Mucosa of stomach (tissue), 1 donor: Measurements from ENCODE around the gene C2CD3.
"Not testable (repeated sequence)": the region's sequence is repeated elsewhere in the genome, so short reads cannot be mapped to it uniquely, and the experiment has no call there.

Experiments used
- H3K27me3 ChIP-seq: one replicate; pipeline ENCODE4 v1.7.0; 2013; ENCODE audit warnings: mild to moderate bottlenecking, low read length; ENCODE audit not compliant: control insufficient read depth, insufficient read depth
- H3K36me3 ChIP-seq: one replicate; pipeline ENCODE4 v1.7.0; 2013; ENCODE audit warnings: low read length; ENCODE audit not compliant: control insufficient read depth, insufficient read depth
- H3K4me1 ChIP-seq: one replicate; pipeline ENCODE4 v1.7.0; 2013; ENCODE audit warnings: mild to moderate bottlenecking, low read length; ENCODE audit not compliant: control insufficient read depth, insufficient read depth
- H3K4me3 ChIP-seq: one replicate; pipeline ENCODE4 v1.7.0; 2013; ENCODE audit warnings: low read length
- H3K9ac ChIP-seq: one replicate; pipeline ENCODE4 v1.7.0; 2013; ENCODE audit warnings: mild to moderate bottlenecking, low read length, moderate library complexity
- H3K9me3 ChIP-seq: one replicate; pipeline ENCODE4 v1.7.0; 2013; ENCODE audit warnings: mild to moderate bottlenecking, low read length, moderate library complexity; ENCODE audit not compliant: control insufficient read depth
- donor health status: Pancreatic carcinoma.

C2CD3 gene

GRCh38 chr11:74100735-74101134 lies 70.1 kb downstream of the C2CD3 start:
- H3K9ac ChIP-seq: no peak overlapping the region
- no peaks in the 10 kb centered on the region for H3K9me3 ChIP-seq
- H3K27me3 ChIP-seq: no peaks in the 10 kb centered on the region
- H3K36me3 ChIP-seq: no peaks in the 10 kb centered on the region
- no peak overlapping the region for H3K4me3 ChIP-seq
- H3K4me1 ChIP-seq: no peaks in the 10 kb centered on the region

DNA sequence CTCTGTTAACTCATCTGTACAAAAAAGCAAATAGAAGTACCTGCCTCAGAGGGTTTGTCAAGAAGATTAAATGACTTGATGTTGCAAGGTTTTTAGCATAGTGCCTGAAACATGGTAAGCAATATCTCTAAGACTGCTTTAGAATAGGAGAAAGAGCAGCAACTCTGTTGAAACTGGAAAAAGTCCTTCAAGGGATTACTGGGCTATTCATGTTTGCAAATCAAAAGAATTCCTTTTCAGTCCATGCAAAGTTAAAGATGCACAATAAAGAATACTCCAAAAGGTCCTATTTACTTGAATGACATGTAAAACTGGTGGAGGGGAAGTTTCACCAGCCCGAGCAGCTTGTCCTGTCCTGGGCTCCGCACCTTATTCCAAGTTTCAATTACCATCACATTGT lies 70.6 kb downstream of the C2CD3 start:
- Histone ChIP-seq H3K4me1 (no peaks in the 10 kb centered on the region), H3K36me3 (no peaks in the 10 kb centered on the region)

DNA sequence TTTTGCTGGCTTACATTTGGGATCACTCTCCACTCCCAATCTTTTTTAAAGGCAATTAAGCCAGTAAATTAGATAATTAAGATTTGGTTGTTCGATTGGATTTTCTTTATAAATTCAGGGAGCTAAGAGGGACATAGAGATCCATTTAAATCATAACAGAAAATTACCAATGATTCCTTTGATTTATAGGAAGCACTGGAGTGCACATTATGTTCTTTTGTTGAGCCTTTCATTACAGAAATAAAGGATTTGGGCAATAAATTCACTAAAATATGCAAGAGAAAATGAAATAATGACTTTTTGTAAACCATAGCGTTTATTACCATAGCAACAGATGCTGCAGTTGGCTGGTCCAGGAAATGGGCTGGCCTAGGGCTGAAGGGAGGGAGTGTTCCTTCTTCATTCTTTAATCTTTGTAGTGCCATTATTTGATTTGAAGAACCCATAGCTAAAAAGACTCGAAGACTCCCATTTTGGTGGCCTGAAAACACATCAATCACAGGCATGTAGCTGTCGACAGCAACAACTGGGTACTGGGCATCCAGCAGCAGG lies 73.0 kb downstream of the C2CD3 start:
- Histone ChIP-seq H3K9ac (no peak overlapping the region), H3K27me3 (no peaks in the 10 kb centered on the region), H3K4me1 (no peaks in the 10 kb centered on the region), H3K9me3 (no peaks in the 10 kb centered on the region), H3K36me3 (peaks cover 5% of the 10 kb centered on the region), H3K4me3 (no peak overlapping the region)

More for the DNA sequence above, 70.6 kb downstream of the C2CD3 start:
- H3K27me3 ChIP-seq: no peaks in the 10 kb centered on the region
- H3K9ac ChIP-seq: no peak overlapping the region
- H3K4me3 ChIP-seq: no peak overlapping the region
- H3K9me3 ChIP-seq: no peaks in the 10 kb centered on the region

DNA sequence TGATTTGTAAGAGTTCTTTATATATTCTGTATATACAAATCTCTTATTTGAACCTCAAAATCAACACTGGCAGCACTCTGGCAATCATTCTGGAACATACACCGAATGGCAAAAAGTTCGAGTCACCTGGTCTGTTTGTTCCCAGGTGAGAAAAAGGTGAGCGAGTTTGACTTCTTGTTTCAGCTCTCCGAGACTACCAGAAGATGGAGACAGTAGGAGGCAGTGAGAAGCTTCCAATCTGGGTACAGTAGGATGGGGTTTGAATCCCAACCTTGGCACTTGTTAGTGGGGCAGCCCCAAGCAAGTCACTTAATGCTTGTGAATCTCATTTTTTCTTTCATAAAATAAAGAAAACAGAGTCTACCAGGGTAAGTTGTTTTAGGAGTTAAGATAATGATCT lies 76.4 kb downstream of the C2CD3 start:
- Histone ChIP-seq H3K9me3 (no peaks in the 10 kb centered on the region), H3K36me3 (peaks cover 11% of the 10 kb centered on the region), H3K4me1 (no peaks in the 10 kb centered on the region), H3K4me3 (no peak overlapping the region), H3K9ac (no peak overlapping the region), H3K27me3 (no peaks in the 10 kb centered on the region)

DNA sequence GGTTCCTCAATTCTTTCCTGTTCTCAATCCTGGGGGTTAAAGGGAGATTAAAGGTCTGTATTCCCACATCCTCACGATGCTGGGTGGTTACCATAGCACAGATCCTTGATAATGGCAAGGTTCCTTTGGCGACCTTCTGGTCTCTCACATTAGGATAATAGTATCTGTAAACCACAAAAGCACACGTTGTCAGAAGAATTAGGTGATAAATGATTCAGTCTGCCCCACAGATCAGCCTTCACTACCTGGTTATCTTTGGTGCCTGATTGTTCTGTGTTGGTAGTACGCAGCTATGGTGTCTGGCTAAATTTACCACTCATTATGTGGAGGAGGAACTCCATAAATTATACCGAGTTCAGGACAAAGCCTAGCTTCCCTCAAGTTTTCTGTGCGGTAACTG lies 78.4 kb downstream of the C2CD3 start:
- H3K36me3 ChIP-seq: peaks cover 11% of the 10 kb centered on the region
- H3K9ac ChIP-seq: no peak overlapping the region
- H3K27me3 ChIP-seq: no peaks in the 10 kb centered on the region
- H3K4me1 ChIP-seq: no peaks in the 10 kb centered on the region
- no peak overlapping the region for H3K4me3 ChIP-seq
- no peaks in the 10 kb centered on the region for H3K9me3 ChIP-seq

- H3K36me3 ChIP-seq: peaks cover 11% of the 10 kb centered on the region
- no peaks in the 10 kb centered on the region for H3K4me1 ChIP-seq
These were observed 79.3 kb downstream of the C2CD3 start for GRCh38 chr11:74091549-74091948.

DNA sequence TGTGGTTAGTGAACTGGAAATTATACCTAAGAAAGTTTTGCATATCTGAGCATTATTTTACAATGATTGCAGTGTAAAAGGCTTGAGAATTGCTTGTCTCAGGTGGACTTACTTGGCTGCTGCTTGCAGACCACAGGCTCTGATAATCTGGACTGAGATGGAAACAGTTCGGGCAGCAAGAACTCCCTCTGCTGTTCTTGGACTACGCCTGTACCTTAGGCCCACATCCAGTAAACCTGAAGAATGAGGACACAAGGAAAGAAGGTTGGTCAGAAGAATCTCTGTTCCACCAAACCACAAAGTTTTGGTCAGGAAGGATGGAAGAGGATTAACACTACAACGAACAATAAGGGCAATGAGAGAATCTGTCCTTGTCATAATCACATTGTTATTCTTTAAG lies 80.1 kb downstream of the C2CD3 start:
- Histone ChIP-seq H3K4me3 (no peak overlapping the region), H3K27me3 (no peaks in the 10 kb centered on the region), H3K9ac (no peak overlapping the region), H3K4me1 (no peaks in the 10 kb centered on the region), H3K36me3 (peaks cover 11% of the 10 kb centered on the region), H3K9me3 (no peaks in the 10 kb centered on the region)

More at GRCh38 chr11:74091549-74091948, 79.3 kb downstream of the C2CD3 start:
- H3K27me3 ChIP-seq: no peaks in the 10 kb centered on the region
- no peak overlapping the region for H3K9ac ChIP-seq
- H3K9me3 ChIP-seq: no peaks in the 10 kb centered on the region
- no peak overlapping the region for H3K4me3 ChIP-seq

DNA sequence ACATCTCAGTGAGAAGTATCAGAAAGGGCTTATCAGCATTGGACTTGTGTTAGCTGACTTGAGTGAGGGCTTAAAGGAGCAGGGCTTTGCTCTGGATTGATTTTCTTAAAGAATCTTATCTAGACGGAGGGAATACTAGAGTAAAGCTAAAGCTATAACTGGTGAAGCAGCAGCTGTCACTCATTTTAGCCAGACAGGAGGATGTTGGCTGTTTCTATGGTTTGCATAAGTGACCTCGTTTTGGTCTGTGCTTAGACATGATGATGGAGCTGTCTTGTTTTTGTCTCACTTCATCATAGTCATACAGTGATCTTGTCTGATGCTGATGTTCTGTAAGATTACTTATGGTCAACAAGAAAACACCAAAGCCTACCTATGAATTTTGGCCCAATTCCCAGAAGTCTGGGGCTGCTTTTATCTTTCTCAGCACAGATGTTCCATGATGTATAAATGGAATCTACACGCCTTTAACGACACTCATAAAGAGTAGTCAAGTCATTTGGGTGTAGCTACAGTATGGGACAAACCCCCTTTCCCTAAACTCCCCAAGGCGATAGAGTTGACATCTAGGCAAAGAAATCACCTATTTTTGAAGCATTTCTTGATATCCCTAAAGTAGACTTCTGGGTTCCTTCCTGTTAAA lies 84.4 kb downstream of the C2CD3 start:
- Histone ChIP-seq H3K4me3 (no peak overlapping the region), H3K9me3 (no peaks in the 10 kb centered on the region), H3K27me3 (no peaks in the 10 kb centered on the region), H3K4me1 (no peaks in the 10 kb centered on the region), H3K9ac (no peak overlapping the region), H3K36me3 (no peaks in the 10 kb centered on the region)

DNA sequence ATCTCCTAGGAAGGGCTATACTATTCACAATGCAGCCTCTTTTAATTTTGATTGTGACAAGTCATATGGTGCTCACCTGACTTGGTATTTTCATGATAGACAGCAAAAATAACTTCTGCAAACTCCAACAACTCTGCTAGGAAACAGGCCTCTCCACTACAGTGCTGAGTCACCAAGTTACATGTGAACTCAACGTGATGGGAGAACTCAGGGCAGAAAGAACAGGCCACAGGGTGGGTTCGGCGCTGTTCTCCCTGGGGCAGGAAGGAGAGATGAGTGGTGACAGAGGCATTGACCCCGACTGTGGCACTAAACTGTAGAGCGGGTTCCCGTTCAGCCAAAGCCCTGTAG lies 85.3 kb downstream of the C2CD3 start:
- no peaks in the 10 kb centered on the region for H3K4me1 ChIP-seq
- H3K9ac ChIP-seq: no peak overlapping the region
- no peaks in the 10 kb centered on the region for H3K36me3 ChIP-seq
- no peaks in the 10 kb centered on the region for H3K9me3 ChIP-seq
- H3K27me3 ChIP-seq: no peaks in the 10 kb centered on the region
- no peak overlapping the region for H3K4me3 ChIP-seq

DNA sequence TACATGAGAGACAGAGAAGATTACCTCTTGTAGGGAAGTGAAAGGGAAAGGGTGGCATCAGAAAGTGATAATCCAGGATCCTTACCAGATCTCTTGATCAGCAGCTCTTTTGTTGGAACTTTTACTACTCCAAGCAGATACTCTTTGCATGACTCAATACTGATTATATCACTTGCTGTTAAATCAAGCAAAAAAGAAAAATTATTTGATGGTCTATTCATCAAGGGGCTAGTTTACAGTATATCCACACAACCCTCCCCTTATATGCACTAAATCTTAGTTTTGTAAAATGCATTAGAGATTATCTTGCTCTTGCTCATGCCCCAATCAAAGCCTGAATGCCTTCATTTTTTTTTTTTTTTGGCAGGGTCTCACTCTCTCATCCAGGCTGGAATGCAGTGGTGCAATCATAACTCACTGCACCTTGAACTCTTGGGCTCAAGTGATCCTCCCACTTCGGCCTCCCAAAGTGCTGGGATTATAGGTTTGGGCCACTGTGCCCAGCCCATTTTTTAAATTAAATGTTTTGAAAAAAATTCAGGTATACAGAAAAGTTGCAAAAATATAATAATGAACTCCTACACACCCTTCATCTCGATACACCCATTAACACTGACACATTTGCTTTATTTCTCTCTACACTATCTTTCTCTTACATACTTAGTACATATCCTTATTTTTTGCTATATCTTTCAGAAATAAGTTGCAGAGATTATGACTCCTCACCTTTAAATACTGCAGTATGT lies 85.8 kb downstream of the C2CD3 start:
- H3K4me3 ChIP-seq: no peak overlapping the region
- H3K4me1 ChIP-seq: no peaks in the 10 kb centered on the region
- H3K27me3 ChIP-seq: no peaks in the 10 kb centered on the region
- no peaks in the 10 kb centered on the region for H3K36me3 ChIP-seq
- H3K9me3 ChIP-seq: no peaks in the 10 kb centered on the region
- no peak overlapping the region for H3K9ac ChIP-seq

DNA sequence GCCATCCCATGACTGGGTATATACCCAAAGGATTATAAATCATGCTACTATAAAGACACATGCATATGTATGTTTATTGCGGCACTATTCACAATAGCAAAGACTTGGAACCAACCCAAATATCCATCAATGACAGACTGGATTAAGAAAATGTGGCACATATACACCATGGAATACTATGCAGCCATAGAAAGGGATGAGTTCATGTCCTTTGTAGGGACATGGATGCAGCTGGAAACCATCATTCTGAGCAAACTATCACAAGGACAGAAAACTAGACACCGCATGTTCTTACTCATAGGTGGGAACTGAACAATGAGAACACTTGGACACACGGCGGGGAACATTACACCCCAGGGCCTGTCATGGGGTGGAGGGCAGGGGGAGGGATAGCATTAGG lies 86.9 kb downstream of the C2CD3 start:
- not testable (repeated sequence) for H3K27me3 ChIP-seq, H3K4me1 ChIP-seq, H3K36me3 ChIP-seq, H3K9me3 ChIP-seq, H3K4me3 ChIP-seq, H3K9ac ChIP-seq

- no peak overlapping the region for H3K9ac ChIP-seq
- H3K4me1 ChIP-seq: no peaks in the 10 kb centered on the region
- H3K36me3 ChIP-seq: no peaks in the 10 kb centered on the region
- H3K9me3 ChIP-seq: no peaks in the 10 kb centered on the region
- no peaks in the 10 kb centered on the region for H3K27me3 ChIP-seq
- no peak overlapping the region for H3K4me3 ChIP-seq
These were observed 89.4 kb downstream of the C2CD3 start for GRCh38 chr11:74081428-74081827.
